B cell (primary cell): ENCODE measurements around the gene TKFC. TPM values are rescaled to one million over a fixed set of nuclear protein-coding genes. Genes with fewer than 3 reads are reported as not detected.

ENCODE experiments used
- ATAC-seq: fragments of 200-7000 bp; cut with Tn5 transposase; one replicate; pipeline ENCODE4 v1.10.0; 2021; ENCODE audit warnings: low read depth, mild to moderate bottlenecking, moderate number of reproducible peaks, moderate library complexity
- CTCF ChIA-PET: fragments of 350-600 bp; sonication (Branson Sonifier 250); formaldehyde crosslinking; loops from one replicate; lab custom pipeline; 2021; ENCODE audit warnings: antibody characterized with exemption, inconsistent platforms; lab: Charles Lee
- POLR2A ChIA-PET: fragments of 350-600 bp; sonication (Branson Sonifier 250); formaldehyde crosslinking; loops from one replicate; lab custom pipeline; 2021; ENCODE audit warnings: antibody characterized with exemption; lab: Charles Lee
- DNase-seq: peaks from one replicate; pipeline ENCODE4 v3.0.0; 2013
- H2AFZ ChIP-seq: 2 replicates; pipeline ENCODE4 v1.6.1; 2012; ENCODE audit warnings: mild to moderate bottlenecking, low read depth, low read length; ENCODE audit not compliant: insufficient read depth, poor library complexity, severe bottlenecking
- H3K27ac ChIP-seq, 2 donors: 1 replicate in 1 of 2; 2 replicates in 1 of 2; pipeline ENCODE4 v1.5.1; 2012 to 2013; ENCODE audit warnings: low read length in 2 of 2, mild to moderate bottlenecking in 2 of 2, moderate library complexity in 1 of 2
- H3K27me3 ChIP-seq, 4 experiments: fragments of 200-600 bp in 1 of 4; sonication (generic) in 1 of 4; replicated peaks in 1 of 4; 1 replicate in 2 of 4; 2 replicates in 2 of 4; pipeline versions ENCODE4 v1.6.1 to v1.7.0; 2013 to 2016; ENCODE audit warnings: low read length in 3 of 4, mild to moderate bottlenecking in 2 of 4, mixed read lengths in 1 of 4, moderate library complexity in 1 of 4; ENCODE audit not compliant: insufficient read depth in 4 of 4, control insufficient read depth in 3 of 4; ENCODE audit errors: control extremely low read depth in 1 of 4
- H3K36me3 ChIP-seq, 2 experiments: replicated peaks in 1 of 2; 1 replicate in 1 of 2; 2 replicates in 1 of 2; pipeline versions ENCODE4 v1.6.1 to v1.7.1; 2013; ENCODE audit warnings: low read length in 1 of 2; ENCODE audit not compliant: insufficient read depth in 2 of 2, control insufficient read depth in 1 of 2; ENCODE audit errors: control extremely low read depth in 1 of 2, extremely low read depth in 1 of 2
- H3K4me1 ChIP-seq, 2 donors: fragments of 200-600 bp in 1 of 2; sonication (generic) in 1 of 2; 1 replicate in 1 of 2; 2 replicates in 1 of 2; pipeline versions ENCODE4 v1.5.1 to v1.6.1; 2013 to 2017; ENCODE audit warnings: low read length in 2 of 2; ENCODE audit not compliant: control insufficient read depth in 2 of 2, insufficient read depth in 2 of 2
- H3K4me2 ChIP-seq: replicated peaks from 2 replicates; pipeline ENCODE3; 2012; ENCODE audit warnings: mild to moderate bottlenecking, low read depth, low read length; ENCODE audit not compliant: poor library complexity, severe bottlenecking
- H3K4me3 ChIP-seq, 5 experiments: fragments of 200-600 bp in 1 of 5; sonication (generic) in 1 of 5; 1 replicate in 3 of 5; 2 replicates in 2 of 5; pipeline versions ENCODE4 v1.5.1 to v1.7.0; 2011 to 2016; ENCODE audit warnings: low read length in 4 of 5, mild to moderate bottlenecking in 4 of 5, low read depth in 2 of 5, control low read depth in 1 of 5, moderate library complexity in 1 of 5; ENCODE audit not compliant: insufficient read depth in 1 of 5; ENCODE audit errors: control extremely low read depth in 1 of 5, extremely low read depth in 1 of 5
- H3K79me2 ChIP-seq: fragments of 200-600 bp; sonication (generic); one replicate; pipeline ENCODE4 v1.6.0; 2016; ENCODE audit warnings: low read length; ENCODE audit not compliant: control insufficient read depth, insufficient read depth
- H3K9ac ChIP-seq: fragments of 200-600 bp; sonication (generic); 2 replicates; pipeline ENCODE4 v1.6.1; 2017; ENCODE audit warnings: mild to moderate bottlenecking, low read length, moderate library complexity
- H3K9me3 ChIP-seq, 3 donors: one replicate each; pipeline versions ENCODE4 v1.6.1 to v1.7.1; 2013; ENCODE audit warnings: low read length in 2 of 3; ENCODE audit not compliant: control insufficient read depth in 2 of 3, insufficient read depth in 1 of 3; ENCODE audit errors: control extremely low read depth in 1 of 3
- H4K20me1 ChIP-seq: 2 replicates; pipeline ENCODE4 v1.6.0; 2012; ENCODE audit warnings: mild to moderate bottlenecking, low read length; ENCODE audit not compliant: insufficient read depth, control insufficient read depth, poor library complexity, severe bottlenecking
- H3K27ac Mint-ChIP-seq: one replicate; pipeline ENCODE4 v1.8.0; 2021; ENCODE audit warnings: mixed read lengths
- H3K27me3 Mint-ChIP-seq: one replicate; pipeline ENCODE4 v1.8.0; 2021; ENCODE audit warnings: mixed read lengths
- H3K4me1 Mint-ChIP-seq: one replicate; pipeline ENCODE4 v1.8.0; 2021; ENCODE audit warnings: mixed read lengths
- H3K4me3 Mint-ChIP-seq: one replicate; pipeline ENCODE4 v1.8.0; 2021; ENCODE audit warnings: mixed read lengths
- H3K9me3 Mint-ChIP-seq: one replicate; pipeline ENCODE4 v1.8.0; 2022; ENCODE audit warnings: mixed read lengths; ENCODE audit not compliant: insufficient read depth
- EZH2 ChIP-seq: IDR thresholded peaks from 2 replicates; pipeline ENCODE4 v1.6.1; 2012; ENCODE audit warnings: borderline replicate concordance, low read depth, mild to moderate bottlenecking, moderate library complexity, low read length; ENCODE audit not compliant: insufficient read depth, poor library complexity, severe bottlenecking
- WGBS: methylation state at CpG from one replicate; pipeline ENCODE4 v1.1.5; 2013; ENCODE audit warnings: missing lambda C conversion rate; ENCODE audit not compliant: insufficient coverage; 5-methylcytosine and 5-hydroxymethylcytosine counted together
- intact Hi-C: fragments of 100-400 bp; cut with micrococcal nuclease; formaldehyde crosslinking; loops from one replicate; pipeline ENCODE4 v1.10.0; 2022
- polyA plus RNA-seq: library from polyadenylated mRNA; depleted of rRNA; stranded (reverse); fragments of >200 nt; gene quantifications from 2 replicates; pipeline ENCODE4 v1.2.3, GENCODE V29; 2012
- total RNA-seq, 2 donors: library from RNA; stranded (reverse); fragments of 120-200 nt in 1 of 2; gene quantifications; 1 replicate in 1 of 2; 2 replicates in 1 of 2; pipeline versions ENCODE4 v1.2.3 to v1.2.4, GENCODE V29; 2013 to 2022
- TF ChIP-seq, protein P1 (sequence below): fragments of 200-600 bp; IDR thresholded peaks from one replicate; pipeline ENCODE4 v1.8.0; 2022; ENCODE audit warnings: antibody characterized with exemption, mild to moderate bottlenecking

Gene TKFC
- total and polyA plus RNA-seq, 2 donors (not counting 1 experiment from before 2014, with no cell fraction given): 82.3 to 86.3 TPM

DNA sequence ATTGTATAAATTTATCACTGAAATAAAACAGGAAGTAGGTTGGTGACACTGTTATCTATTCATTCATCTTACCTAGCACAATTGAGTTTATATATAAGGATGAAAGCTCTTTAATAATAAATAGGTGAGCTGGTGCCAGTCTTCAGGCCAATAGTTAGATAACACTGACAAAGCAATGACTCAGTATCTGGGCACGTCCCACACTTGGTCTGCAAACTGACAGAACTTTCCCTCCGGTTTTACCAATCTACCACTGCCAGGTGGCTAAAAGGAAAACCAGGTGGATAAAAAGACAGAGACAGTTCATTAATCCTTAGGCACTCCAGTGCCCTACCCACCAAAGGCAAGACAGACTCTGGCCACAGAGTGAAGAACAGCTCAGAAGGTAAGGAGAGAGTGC is 17.8 kb upstream of the TKFC start:
- no peak for ATAC-seq
- no peak overlapping the region for H3K4me3 Mint-ChIP-seq
- no peak overlapping the region for H3K27ac ChIP-seq
- H4K20me1 ChIP-seq: peaks cover 9% of the 10 kb centered on the region
- intact Hi-C loops: no loop called here
- no peaks in the 10 kb centered on the region for H3K9me3 Mint-ChIP-seq
- H3K4me1 Mint-ChIP-seq: no peaks in the 10 kb centered on the region
- no peaks in the 10 kb centered on the region for H3K4me1 ChIP-seq
- no peaks in the 10 kb centered on the region for H3K27me3 ChIP-seq
- H3K9ac ChIP-seq: no peak overlapping the region
- H3K4me2 ChIP-seq: no peak overlapping the region
- no peaks in the 10 kb centered on the region for H3K9me3 ChIP-seq
- no peak for DNase-seq
- WGBS: 100% methylated on average over 2 of the region's 2 CpGs
- ChIA-PET CTCF (interaction anchor here (1.5 kb wide), 1 partner anchor 70 kb away, joined by 5 read pairs; no protein-coding TSS in a partner anchor), POLR2A (no interaction called here)
- no peak overlapping the region for H2AFZ ChIP-seq
- H3K27ac Mint-ChIP-seq: no peak overlapping the region
- TF ChIP-seq, protein P1, sequence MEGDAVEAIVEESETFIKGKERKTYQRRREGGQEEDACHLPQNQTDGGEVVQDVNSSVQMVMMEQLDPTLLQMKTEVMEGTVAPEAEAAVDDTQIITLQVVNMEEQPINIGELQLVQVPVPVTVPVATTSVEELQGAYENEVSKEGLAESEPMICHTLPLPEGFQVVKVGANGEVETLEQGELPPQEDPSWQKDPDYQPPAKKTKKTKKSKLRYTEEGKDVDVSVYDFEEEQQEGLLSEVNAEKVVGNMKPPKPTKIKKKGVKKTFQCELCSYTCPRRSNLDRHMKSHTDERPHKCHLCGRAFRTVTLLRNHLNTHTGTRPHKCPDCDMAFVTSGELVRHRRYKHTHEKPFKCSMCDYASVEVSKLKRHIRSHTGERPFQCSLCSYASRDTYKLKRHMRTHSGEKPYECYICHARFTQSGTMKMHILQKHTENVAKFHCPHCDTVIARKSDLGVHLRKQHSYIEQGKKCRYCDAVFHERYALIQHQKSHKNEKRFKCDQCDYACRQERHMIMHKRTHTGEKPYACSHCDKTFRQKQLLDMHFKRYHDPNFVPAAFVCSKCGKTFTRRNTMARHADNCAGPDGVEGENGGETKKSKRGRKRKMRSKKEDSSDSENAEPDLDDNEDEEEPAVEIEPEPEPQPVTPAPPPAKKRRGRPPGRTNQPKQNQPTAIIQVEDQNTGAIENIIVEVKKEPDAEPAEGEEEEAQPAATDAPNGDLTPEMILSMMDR: no peak
- TF ChIP-seq EZH2: no peak
- H3K27me3 Mint-ChIP-seq: no peaks in the 10 kb centered on the region
- H3K79me2 ChIP-seq: no peaks in the 10 kb centered on the region
- no peak overlapping the region for H3K4me3 ChIP-seq
- H3K36me3 ChIP-seq: peaks cover 6 to 83% of the 10 kb centered on the region in 2 experiments

DNA sequence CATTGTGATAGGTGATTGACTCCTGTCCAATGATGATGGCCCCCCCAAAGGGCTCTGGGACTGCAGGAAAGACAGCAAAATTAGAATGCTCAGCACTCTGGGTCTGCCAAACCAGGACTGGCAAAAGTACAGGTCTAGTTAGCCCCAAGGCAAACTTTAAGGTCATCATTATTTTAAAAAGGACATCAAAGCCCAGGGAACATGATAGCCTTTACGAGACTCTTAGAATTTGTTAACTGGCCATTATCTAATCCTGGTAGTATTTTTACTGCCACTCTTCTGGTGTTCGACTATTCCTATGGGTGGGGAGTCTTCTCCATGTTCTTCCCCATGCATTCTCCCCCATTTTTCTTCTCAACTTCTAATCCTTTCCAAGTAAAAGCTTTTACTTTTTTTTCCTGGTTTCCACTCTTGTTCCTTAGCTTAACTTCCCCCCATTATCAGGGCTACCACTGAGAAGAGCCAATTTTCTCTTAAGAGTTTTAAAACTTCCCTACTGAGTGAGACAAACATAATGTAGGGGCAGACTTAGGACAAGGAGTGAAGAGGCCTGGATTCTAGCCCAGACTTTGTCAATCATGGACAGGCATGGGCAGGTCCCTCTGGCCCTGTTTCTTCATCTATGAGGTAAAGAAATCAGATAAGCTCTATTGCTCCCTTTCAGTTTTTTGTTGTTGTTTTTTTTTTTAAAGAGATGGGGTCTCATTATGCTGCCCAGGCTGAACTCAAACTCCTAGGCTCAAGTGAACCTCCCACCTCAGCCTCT is 7.2 kb upstream of the TKFC start:
- H3K36me3 ChIP-seq: peaks cover 24 to 80% of the 10 kb centered on the region in 2 experiments
- H3K27me3 Mint-ChIP-seq: no peaks in the 10 kb centered on the region
- no peak overlapping the region for H3K4me2 ChIP-seq
- H4K20me1 ChIP-seq: peaks cover 31% of the 10 kb centered on the region
- H3K27ac ChIP-seq: no peak overlapping the region
- no peak overlapping the region for H2AFZ ChIP-seq
- no peaks in the 10 kb centered on the region for H3K9me3 Mint-ChIP-seq
- no peaks in the 10 kb centered on the region for H3K27me3 ChIP-seq
- WGBS: 100% methylated on average over 1 of the region's 2 CpGs
- peaks cover 18% of the 10 kb centered on the region for H3K4me1 Mint-ChIP-seq
- H3K4me3 Mint-ChIP-seq: no peak overlapping the region
- H3K4me3 ChIP-seq: no peak overlapping the region
- H3K9ac ChIP-seq: no peak overlapping the region
- ATAC-seq (no peak), DNase-seq (no peak)
- intact Hi-C loops: no loop called here
- no peak for TF ChIP-seq EZH2
- TF ChIP-seq, protein P1: no peak
- ChIA-PET POLR2A (interaction anchor here (0.7 kb wide), 1 partner anchor 46 kb away, joined by 3 read pairs; no protein-coding TSS in a partner anchor), CTCF (interaction anchor here (3.2 to 4.7 kb wide), 2 partner anchors 10 to 59 kb away, joined by 15 to 18 read pairs; no protein-coding TSS in a partner anchor)
- no peaks in the 10 kb centered on the region for H3K4me1 ChIP-seq
- peaks cover 65% of the 10 kb centered on the region for H3K79me2 ChIP-seq
- H3K27ac Mint-ChIP-seq: no peak overlapping the region
- no peaks in the 10 kb centered on the region for H3K9me3 ChIP-seq
